ENCODE data around the gene CIP2A.

DNA sequence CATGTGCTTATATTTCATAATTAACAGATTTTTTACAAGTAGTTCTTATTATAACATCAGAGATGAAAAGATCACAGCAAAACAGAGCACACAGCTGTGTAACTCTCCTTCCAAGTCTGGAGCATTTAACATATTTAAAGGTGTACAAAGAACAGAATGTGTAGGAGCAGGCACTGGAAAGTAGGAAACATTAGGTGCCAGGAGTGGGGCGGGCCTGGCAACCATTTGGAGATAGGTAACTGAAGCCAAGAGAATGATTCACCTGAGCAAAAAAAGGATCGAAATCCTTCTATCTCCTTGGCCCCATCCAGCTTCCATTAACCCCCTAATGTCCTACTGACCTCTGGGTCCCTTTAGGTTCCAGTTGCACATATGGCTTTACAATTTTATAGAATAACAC, 76.6 kb downstream of the CIP2A start:
- no peak for TF ChIP-seq CTCF (IDR thresholded peaks at IDR 0.05)
- TF ChIP-seq POLR2A (IDR thresholded peaks at IDR 0.05) = no peak
